HG02763 (cell line): ENCODE results near the gene SLC38A10.

ENCODE experiments used
- ATAC-seq: cut with Tn5 transposase; IDR thresholded peaks from one replicate; pipeline ENCODE4 v1.9.1; 2021; ENCODE audit warnings: mild to moderate bottlenecking, moderate library complexity; ENCODE audit not compliant: unreplicated experiment

The SLC38A10 gene

DNA sequence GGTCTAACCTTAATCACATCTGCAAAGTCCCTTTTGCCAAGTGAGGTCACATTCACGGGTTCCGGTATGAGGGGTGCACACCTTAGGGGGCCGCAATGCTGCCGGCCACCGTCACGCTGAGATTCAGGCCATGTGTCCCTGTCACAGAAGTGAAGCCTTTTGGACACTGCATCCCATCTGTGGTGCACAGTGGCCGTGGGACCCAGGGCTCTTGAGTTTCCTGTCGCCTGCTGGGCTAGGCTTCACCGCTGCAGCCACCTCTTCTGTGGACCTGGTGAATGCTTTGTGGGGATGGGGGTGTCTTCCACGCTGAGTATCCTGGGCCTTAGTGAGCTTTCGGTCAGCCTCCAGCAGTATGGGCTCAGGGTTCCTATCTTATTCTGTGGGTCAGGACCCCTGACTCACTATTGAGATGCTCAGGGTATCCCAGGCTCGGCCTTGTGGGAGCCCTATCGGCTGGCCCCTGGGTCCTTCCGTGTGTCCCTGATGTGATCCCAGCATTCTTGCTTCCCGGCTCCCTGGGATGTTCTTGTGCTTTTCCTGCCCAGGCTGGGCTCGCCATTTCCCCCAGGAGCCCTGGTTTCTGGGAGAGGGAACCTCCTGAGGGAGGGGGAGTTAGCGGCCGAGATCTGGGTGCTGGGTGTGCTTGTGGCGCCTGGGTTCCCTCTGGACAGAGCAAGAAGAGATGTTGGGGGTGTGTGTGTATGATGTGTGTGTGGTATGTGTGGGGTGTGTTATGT lies 4.9 kb upstream of the SLC38A10 start:
- ATAC-seq = no peak

DNA sequence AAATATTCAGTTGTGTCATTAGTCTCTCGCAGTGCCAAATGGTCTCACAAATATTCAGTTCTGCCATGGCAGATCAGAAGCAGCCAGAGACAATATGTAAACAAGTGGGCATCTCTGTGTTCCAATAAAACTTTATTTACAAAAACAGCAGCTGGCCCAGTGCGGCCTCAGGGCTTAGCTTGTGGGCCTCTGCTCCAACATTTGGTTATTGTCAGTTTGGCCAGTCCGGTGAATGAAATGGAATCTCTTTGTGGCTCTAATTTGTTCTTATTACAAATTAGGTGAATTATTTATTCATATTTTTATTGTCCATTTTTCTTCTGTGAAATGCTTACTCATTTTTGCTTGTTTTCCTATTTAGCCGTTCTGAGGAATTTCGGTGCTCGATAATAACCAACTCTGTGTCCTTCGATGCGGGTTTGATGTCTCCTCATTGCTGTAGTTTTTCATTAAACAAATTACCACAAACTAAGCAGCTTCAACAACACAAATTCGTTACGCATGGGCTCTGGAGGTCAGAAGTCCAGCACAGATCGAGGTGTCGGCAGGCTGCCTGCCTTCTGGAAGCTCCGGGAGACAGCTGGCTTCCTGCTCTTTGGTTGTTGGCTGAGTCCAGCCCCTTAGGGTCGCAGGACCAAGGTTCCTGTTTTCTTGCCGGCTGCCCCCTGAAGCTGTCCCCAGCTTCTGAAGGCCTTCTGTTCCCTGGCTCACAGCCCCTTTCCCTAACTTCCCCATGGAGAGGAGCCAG lies 4.1 kb upstream of the SLC38A10 start:
- ATAC-seq = no peak

DNA sequence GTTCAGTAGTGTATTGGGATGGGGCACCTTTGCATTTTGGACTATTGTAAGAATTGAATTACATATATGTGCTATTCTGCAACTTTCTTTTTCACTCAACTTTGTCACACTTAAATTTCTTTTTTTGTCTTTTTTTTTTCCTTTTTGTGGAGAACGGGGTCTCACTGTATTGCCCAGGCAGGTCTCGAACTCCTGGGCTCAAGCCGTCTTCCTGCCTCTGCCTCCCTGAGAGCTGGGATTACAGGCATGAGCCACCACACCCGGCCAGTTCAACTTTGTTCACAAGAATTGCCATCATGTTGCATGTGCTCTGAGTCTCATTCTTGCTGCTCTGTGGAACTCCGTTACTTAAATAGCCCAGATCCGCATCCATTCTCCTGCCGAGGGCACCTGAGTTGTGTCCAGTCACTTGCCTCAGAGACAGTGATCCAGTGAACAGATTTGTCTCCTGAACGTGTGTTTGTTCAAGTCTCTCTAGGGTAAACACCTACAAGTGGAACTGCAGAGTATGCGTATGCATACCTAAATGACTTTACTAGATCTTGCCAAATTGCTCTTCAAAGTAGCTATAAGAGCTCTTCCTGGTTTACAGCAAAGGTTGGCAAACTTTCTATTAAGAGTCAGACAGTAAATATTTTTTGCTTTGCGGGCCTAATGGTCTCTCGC lies 3.4 kb upstream of the SLC38A10 start:
- no peak for ATAC-seq

DNA sequence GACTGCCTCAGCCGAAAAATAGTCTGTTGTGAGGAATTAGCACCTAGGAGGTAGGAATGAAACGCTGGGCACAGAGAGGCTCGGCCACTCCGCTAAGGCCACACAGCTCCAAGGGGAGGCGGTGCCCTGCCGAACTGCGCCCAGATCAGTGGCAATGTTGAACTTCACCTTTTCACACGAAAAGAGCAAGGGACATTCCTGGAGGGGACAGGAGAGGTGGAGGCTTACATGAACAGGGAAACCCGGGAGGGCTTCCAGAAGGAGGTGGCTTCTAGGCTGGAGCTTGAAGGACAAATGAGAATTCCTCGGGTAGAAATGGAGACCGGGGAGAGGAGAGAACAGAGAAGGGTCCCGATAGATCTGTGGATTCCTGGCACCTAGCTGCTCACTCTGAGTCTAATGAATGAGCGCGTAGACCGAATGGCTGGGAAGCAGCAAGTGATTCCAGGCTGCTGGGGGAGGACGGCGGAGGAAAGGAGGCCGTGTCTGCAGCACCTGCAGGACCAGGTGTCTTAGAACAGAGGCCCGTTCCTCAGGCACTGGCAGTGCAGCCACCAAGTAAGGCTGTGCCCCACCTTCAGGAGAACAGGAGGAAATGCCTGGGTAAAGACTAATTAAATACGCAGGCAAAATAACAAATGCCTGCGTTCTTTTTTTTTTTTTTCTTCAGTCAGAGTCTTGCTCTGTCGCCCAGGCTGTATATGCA lies 722 bp upstream of the SLC38A10 start:
- peak; percentile 17 for ATAC-seq

GRCh38 chr17:81294512-81295030 lies 536 bp downstream of the SLC38A10 start:
- ATAC-seq = no peak

GRCh38 chr17:81292450-81292849 lies 2.7 kb downstream of the SLC38A10 start:
- no peak for ATAC-seq

GRCh38 chr17:81291662-81292061 lies 3.4 kb downstream of the SLC38A10 start:
- no peak for ATAC-seq

DNA sequence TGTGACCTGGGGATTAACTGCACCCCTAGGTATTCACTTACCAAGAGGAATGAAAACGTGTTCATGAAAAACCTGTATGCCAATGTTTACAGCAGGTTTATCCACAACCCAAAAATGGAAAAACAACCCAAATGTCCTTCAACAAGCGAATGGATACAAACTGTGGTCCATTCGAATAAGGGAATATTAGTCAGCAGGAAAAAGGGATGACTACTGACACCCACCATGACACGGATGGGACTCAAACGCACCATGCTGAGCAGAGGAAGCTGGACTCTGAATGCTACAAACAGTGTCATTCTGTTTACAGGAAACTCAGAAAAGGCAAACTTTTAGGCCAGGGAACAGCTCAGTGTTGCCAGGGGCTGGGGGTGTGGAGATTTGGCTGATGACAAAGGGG lies 4.9 kb downstream of the SLC38A10 start:
- no peak for ATAC-seq

DNA sequence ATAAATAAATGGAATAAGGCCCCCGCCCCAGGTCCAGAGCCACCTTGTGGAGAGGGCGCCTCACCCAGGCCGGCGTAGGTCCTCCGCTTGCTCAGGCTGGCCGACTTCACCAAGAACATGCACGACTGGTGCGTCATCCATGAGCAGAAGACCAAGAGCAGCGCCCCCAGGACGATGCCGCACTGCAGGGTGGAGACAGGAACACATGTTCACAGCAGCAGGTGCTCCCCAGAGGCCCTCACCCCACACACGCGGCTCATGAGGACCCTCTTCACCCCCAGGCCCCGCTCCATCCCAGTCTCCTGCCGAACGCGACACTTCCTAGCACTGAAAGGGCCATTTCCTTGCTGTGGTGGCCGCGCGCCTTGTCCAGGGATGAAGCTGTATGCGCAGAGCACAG lies 5.5 kb downstream of the SLC38A10 start:
- ATAC-seq = no peak

DNA sequence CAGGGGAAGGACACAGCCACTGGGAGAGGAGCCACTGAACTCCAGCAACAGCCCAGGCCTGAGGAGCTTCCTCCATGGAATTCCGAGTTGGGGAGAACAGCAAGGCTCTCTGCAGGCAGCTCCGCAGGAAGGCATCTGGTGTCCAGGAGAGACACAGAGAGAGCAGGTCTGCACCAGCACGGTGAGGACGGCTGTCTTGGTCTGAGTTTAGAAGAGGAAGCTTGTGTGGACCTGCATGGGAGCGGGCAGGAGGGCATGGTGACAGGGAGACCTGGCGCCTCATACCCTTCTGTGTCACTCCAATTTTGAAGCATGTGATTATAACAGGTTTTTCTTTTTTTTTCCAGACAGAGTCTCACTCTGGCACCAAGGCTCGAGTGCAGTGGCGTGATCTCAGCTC lies 6.4 kb downstream of the SLC38A10 start:
- ATAC-seq = no peak

DNA sequence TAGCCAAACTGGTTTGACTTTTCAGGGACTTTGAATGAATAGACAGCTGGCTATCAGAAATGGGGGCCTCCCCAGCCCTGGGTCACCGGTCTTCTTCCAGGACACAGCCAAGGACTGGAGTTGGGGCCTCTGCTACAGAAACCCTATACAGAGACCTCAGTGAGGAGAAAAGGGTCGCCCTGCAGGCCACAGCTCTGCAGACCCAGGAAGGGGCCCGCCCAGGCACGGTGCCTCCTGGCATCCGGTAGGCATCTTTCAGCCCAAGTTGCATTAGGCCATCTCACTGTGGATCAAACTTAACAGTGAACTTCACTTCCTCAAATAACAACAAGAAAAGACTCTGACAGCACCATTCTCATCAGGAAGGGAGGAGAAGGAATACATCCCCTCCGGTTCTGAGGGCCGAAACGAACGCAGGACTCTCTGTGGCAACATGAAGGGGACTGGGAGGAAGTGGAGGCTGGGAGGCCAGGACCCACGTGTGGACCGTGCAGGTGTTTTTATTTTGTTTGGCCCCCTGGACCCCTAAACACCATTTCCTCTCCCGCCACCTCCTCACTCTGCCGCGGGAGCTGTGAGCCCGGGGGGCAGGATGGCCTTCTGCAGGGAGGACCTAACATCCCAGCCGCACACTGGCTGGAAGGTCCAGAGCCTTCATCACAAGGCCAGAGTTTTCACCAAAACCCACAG lies 7.2 kb downstream of the SLC38A10 start:
- no peak for ATAC-seq

DNA sequence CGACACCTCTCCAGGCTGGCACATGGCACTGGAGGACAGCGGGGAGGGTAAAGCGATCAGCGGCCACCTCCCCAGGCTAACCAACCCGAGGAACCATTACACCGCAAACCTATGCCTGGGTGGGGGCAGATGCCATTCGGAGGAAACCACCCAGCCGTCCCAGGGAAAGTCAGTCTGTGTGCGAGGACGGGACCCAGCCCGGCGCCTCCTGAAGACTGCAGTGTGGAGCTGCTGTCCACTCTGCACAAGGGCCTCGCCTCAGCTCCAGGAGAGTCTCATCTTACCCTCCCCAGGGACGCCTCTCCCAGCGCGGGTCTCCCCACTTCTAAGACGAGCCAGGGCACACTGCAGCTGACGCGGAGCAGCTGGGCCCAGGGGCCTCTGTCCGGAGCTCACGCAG lies 8.0 kb downstream of the SLC38A10 start:
- ATAC-seq = no peak

GRCh38 chr17:81286491-81287145 lies 8.5 kb downstream of the SLC38A10 start:
- ATAC-seq = no peak

GRCh38 chr17:81285894-81286293 lies 9.2 kb downstream of the SLC38A10 start:
- ATAC-seq = no peak

DNA sequence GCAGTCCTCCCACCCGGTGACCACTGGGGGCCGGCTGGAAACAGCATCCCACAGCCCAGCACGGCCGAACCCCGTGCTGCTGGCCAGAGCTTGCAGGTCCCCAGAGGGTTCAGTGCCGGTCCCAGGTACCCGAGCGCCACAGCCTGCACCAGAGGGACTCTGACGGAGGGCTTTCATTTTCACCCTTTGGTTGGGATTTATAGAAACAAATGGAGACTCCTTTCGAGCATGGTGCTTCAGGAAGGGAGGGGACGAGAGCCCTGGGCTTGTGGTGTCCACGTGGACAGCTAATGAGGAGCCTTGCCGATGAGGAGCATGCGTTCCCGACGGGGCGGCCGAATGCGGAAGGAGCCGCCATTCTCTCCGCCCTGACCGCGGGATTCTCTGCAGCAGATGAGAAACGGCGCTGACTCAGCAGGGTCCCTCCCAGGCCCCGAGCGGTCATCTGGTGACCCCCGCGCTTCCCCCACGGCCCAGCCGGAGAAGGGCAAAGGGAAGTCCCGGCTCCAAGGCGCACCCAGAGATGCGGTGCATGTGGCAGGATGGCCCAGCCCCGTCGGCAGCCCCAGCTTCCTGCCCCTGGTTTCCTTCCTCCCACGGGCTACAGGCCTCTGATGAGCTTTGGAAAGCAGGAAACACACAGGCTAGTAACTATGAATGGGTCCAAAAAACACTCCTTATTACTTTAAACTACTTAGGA lies 9.8 kb downstream of the SLC38A10 start:
- no peak for ATAC-seq

DNA sequence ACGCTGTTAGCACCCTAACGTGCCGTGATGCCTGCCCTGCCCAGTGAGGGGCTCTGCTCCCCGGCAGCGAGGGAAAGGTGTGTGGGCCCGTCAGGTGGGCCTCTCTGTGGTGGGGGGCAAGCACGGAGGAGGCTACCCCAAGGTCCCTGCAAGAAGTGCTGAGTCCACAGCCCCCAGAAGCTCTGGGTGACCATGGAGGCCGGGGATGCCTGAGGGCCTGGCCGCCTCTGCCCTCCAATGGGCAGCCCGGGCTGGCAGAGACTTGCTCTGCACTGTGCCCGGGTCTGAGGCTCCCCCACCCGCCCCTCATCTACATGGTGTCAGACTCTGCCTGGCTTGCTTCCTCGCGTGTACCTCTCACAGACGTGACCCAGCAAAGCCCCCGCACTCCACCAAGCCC lies 12.2 kb downstream of the SLC38A10 start:
- ATAC-seq = no peak

DNA sequence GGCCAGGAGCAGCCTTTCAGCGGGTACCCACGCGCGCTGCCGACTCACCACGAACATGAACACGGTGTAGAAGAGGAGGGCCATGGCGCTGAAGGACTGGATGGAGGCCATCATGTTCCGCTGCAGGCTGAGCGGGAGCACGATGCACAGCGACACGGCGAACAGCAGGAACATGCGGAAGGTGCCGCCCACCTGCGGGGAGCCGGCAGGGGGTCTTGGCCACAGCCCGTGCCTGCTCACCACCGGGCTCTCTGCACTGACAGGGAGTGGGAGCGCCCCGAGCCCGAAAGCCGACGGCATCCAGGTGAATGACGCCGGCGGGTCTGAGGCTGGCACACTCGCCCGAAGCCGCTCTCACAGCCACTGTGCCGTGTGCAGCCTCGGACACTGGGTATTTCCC lies 13.0 kb downstream of the SLC38A10 start:
- ATAC-seq = no peak

- ATAC-seq = no peak
Measured at GRCh38 chr17:81280571-81280970, 14.5 kb downstream of the SLC38A10 start.
